AG09319 (cell line): ENCODE data around the gene GLP1R.

Experiments
- DNase-seq: peaks from one replicate; pipeline ENCODE4 v3.0.0-alpha.2; 2010; ENCODE audit warnings: low read depth; ENCODE audit errors: extremely low read depth
- CTCF ChIP-seq: IDR thresholded peaks from 2 replicates; pipeline ENCODE4 v1.5.1; 2011; ENCODE audit warnings: low read depth, mild to moderate bottlenecking, inconsistent platforms, low read length, moderate library complexity

The GLP1R gene

DNA sequence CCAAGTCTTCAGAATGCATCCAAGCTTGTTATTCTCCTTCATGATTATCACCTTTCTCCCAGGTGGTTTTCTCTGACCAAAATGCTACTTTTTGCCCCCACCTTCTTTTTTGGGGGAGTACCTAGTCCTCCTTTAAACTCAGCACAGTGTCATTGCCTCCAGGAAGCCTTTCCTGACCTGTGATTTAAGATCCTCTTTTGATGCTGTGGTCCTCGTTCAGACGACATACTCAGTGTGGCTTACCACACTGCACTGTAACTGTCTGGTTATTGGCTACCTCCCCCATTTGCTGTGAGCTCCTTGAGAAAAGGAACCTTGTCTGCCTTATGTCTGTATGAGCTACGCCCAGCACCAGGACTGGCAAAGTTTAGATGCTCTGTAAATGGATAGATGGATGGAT, 51.8 kb downstream of the GLP1R start:
- TF ChIP-seq CTCF: no peak
- no peak for DNase-seq

DNA sequence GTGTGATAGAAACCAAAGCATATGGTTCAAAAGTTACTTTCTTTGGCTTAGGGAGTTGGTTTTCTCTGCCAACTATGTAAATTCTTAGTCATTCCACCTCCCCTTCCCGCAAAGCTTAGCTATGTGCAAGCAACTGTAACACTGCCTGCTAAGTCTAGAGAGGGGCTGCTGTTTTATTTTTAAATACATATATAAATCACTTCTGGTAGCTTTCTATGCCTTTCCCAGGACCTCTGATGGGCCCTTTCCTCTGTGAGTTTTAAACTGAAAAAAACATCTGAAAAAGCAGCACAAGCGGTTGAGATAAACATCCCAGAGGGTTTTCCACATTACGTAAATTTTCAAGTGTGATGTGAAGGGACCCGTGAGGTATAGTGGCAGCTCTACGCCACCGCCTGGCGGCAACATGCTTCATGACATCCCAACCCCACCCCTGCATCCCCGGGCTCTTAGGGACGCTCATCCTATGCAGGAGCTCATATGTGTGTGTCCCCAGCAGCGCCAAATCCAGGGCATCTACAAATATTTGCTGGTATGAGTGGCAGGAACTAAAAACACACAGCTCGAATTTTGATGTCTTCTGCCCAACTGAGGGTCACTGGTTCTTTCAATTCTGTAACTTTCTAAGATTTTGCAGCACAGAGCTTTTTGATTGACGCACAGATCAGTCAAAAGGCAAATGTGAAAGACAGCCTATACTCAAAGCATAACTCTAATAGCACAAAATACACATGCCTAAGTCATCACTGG, 53.7 kb downstream of the GLP1R start:
- peak; percentile 36 for DNase-seq
- TF ChIP-seq CTCF: peak; percentile 39

- no peak for DNase-seq
- TF ChIP-seq CTCF: no peak
These were observed 54.2 kb downstream of the GLP1R start for GRCh38 chr6:39102821-39103136.

- DNase-seq: no peak
- TF ChIP-seq CTCF: no peak
These were observed 55.9 kb downstream of the GLP1R start for GRCh38 chr6:39104528-39104927.

DNA sequence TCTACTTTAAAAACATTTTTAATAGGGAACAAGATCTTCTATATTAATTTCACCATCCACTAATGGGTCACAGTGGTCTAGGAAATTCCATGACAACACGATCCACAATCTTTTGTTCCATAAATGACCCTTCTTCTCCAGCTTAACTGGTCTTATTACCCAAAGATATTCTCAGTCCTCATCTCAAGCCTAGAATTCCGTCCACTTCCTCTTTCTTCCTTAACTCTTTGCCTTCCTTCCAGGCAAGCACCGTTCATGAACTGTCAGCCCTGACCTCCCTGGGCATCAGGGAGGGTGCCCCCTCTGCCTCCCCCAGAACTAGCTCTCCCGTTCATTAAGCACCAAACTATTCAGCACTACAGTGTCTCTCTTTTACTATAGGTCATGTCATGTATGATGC, 58.5 kb downstream of the GLP1R start:
- DNase-seq: no peak
- TF ChIP-seq CTCF: no peak

- TF ChIP-seq CTCF: no peak
- no peak for DNase-seq
These were observed 59.1 kb downstream of the GLP1R start for GRCh38 chr6:39107641-39108040.

DNA sequence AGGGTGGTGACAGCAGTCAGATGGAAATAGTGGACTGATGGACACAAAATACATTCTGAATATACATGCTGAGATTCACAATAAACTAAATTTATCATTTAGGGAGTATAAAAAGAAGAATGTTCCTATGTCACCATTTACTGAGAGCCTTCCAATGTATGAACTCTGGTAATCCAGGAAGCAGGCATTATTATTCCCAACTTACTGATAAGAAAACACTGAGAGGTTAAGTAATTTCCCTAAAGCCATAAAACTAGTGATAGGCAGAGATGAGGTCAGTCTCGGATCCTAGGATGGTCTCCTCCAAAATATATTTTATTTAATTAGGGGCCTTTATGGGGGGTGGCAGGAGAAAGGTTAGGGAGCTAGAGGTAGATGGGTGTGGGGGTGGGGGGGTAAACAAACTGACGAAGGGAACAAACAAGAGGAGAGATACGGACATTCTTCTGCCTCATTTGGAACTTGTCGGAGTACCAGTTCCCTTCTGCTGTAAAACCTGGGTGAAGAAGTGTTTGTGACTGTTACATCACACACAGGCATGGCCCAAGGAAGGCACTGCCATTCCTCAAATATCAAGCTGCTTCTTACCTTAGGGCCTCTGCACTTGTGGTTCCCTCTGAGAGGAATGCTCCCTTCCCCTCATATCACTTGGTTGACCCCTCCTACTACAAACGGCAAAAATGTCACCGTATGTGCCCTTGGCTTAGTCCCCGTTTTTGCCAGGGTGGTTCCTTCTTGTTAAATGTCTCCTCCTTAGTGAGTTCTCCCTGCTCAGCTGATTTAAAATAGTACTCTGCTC, 59.7 kb downstream of the GLP1R start:
- DNase-seq: no peak

More for the DNA sequence above, 59.7 kb downstream of the GLP1R start:
- TF ChIP-seq CTCF: no peak
